Measurements from ENCODE around the gene ANKFN1. TPM values are rescaled to one million over a fixed set of nuclear protein-coding genes. Genes with fewer than 3 reads are reported as not detected.

The ANKFN1 gene
- total RNA-seq, 1 donor from 2014 or later, result not detected

GRCh38 chr17:56471696-56472095, 318.4 kb downstream of the ANKFN1 start:
- peaks cover 15% of the 10 kb centered on the region for H3K27me3 Mint-ChIP-seq
- no peak overlapping the region for H3K4me3 Mint-ChIP-seq (ENCODE audit: low read depth)

GRCh38 chr17:56475116-56475515, 321.8 kb downstream of the ANKFN1 start:
- Mint-ChIP-seq H3K36me3 (ENCODE audit: insufficient read depth) (no peaks in the 10 kb centered on the region), H3K27ac (no peak overlapping the region), H3K27me3 (peaks cover 31% of the 10 kb centered on the region), H3K4me3 (ENCODE audit: low read depth) (no peak overlapping the region), H3K9me3 (ENCODE audit: low read depth) (peaks cover 5% of the 10 kb centered on the region), H3K4me1 (ENCODE audit: low read depth) (peaks cover 8% of the 10 kb centered on the region)
- TF ChIP-seq, protein P1, sequence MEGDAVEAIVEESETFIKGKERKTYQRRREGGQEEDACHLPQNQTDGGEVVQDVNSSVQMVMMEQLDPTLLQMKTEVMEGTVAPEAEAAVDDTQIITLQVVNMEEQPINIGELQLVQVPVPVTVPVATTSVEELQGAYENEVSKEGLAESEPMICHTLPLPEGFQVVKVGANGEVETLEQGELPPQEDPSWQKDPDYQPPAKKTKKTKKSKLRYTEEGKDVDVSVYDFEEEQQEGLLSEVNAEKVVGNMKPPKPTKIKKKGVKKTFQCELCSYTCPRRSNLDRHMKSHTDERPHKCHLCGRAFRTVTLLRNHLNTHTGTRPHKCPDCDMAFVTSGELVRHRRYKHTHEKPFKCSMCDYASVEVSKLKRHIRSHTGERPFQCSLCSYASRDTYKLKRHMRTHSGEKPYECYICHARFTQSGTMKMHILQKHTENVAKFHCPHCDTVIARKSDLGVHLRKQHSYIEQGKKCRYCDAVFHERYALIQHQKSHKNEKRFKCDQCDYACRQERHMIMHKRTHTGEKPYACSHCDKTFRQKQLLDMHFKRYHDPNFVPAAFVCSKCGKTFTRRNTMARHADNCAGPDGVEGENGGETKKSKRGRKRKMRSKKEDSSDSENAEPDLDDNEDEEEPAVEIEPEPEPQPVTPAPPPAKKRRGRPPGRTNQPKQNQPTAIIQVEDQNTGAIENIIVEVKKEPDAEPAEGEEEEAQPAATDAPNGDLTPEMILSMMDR (IDR thresholded peaks at IDR 0.05; ENCODE audit: unreplicated experiment), result no peak
- DNase-seq (ENCODE audit: low spot score, unreplicated experiment), result no peak

More at GRCh38 chr17:56471696-56472095, 318.4 kb downstream of the ANKFN1 start:
- peaks cover 8% of the 10 kb centered on the region for H3K4me1 Mint-ChIP-seq (ENCODE audit: low read depth)
- no peak for DNase-seq (ENCODE audit: low spot score, unreplicated experiment)
- TF ChIP-seq, protein P1 (IDR thresholded peaks at IDR 0.05; ENCODE audit: unreplicated experiment), result no peak
- H3K36me3 Mint-ChIP-seq (ENCODE audit: insufficient read depth), result no peaks in the 10 kb centered on the region
- peaks cover 5% of the 10 kb centered on the region for H3K9me3 Mint-ChIP-seq (ENCODE audit: low read depth)
- H3K27ac Mint-ChIP-seq, result no peak overlapping the region

- no peak for DNase-seq (ENCODE audit: low spot score, unreplicated experiment)
- no peaks in the 10 kb centered on the region for H3K9me3 Mint-ChIP-seq (ENCODE audit: low read depth)
These were observed 325.7 kb downstream of the ANKFN1 start for GRCh38 chr17:56478836-56479447.

DNA sequence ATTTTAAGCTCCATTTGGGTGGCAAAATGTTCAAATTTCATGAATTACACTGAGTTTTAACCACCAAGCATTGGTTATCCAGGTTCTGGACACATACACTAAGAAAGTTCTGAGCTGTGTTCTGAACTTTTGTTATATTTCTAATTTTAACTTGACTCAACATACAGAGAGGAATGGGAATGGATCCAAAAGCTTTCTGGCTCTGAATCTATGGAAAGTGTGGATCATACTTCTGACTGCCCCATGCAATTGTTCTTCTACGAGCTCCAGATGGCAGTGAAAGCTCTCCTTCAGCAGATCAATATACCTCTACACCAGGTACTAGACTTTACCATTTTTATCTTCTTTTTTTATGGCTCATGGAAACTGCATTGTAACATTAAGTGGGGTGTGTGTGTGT, 327.2 kb downstream of the ANKFN1 start:
- H3K4me1 Mint-ChIP-seq (ENCODE audit: low read depth), result no peaks in the 10 kb centered on the region
- H3K27ac Mint-ChIP-seq, result no peak overlapping the region
- TF ChIP-seq, protein P1 (IDR thresholded peaks at IDR 0.05; ENCODE audit: unreplicated experiment), result no peak
- no peaks in the 10 kb centered on the region for H3K9me3 Mint-ChIP-seq (ENCODE audit: low read depth)
- no peak for DNase-seq (ENCODE audit: low spot score, unreplicated experiment)
- no peaks in the 10 kb centered on the region for H3K36me3 Mint-ChIP-seq (ENCODE audit: insufficient read depth)
- H3K27me3 Mint-ChIP-seq, result peaks cover 25% of the 10 kb centered on the region
- no peak overlapping the region for H3K4me3 Mint-ChIP-seq (ENCODE audit: low read depth)

More at GRCh38 chr17:56478836-56479447, 325.7 kb downstream of the ANKFN1 start:
- TF ChIP-seq, protein P1 (IDR thresholded peaks at IDR 0.05; ENCODE audit: unreplicated experiment), result peak; percentile 64
- no peaks in the 10 kb centered on the region for H3K4me1 Mint-ChIP-seq (ENCODE audit: low read depth)
- H3K36me3 Mint-ChIP-seq (ENCODE audit: insufficient read depth), result no peaks in the 10 kb centered on the region
- H3K27ac Mint-ChIP-seq, result no peak overlapping the region
- H3K27me3 Mint-ChIP-seq, result peaks cover 32% of the 10 kb centered on the region
- no peak overlapping the region for H3K4me3 Mint-ChIP-seq (ENCODE audit: low read depth)

GRCh38 chr17:56481659-56482058, 328.4 kb downstream of the ANKFN1 start:
- no peak for DNase-seq (ENCODE audit: low spot score, unreplicated experiment)
- TF ChIP-seq, protein P1 (IDR thresholded peaks at IDR 0.05; ENCODE audit: unreplicated experiment), result no peak
- Mint-ChIP-seq H3K9me3 (ENCODE audit: low read depth) (no peaks in the 10 kb centered on the region), H3K27me3 (peaks cover 22% of the 10 kb centered on the region), H3K27ac (no peak overlapping the region), H3K4me1 (ENCODE audit: low read depth) (no peaks in the 10 kb centered on the region), H3K36me3 (ENCODE audit: insufficient read depth) (no peaks in the 10 kb centered on the region), H3K4me3 (ENCODE audit: low read depth) (no peak overlapping the region)
